SU-DHL-6 (cell line): ENCODE results near the gene CACNA1B.

Source experiments
- EZH2phosphoT487 ChIP-seq: fragments of 200-600 bp; sonication (generic), shearing (Covaris generic); conservative IDR thresholded peaks from 2 replicates; pipeline ENCODE4 v1.6.1; 2018; ENCODE audit warnings: mild to moderate bottlenecking, antibody characterized with exemption, low read length, moderate library complexity, mixed read lengths
- TF ChIP-seq, protein P1 (sequence below): fragments of 200-600 bp; sonication (generic); IDR thresholded peaks from one replicate; pipeline ENCODE4 v1.5.1; 2017; ENCODE audit warnings: antibody characterized with exemption, mild to moderate bottlenecking, low read length, moderate library complexity; ENCODE audit not compliant: insufficient read depth, poor library complexity, severe bottlenecking

DNA sequence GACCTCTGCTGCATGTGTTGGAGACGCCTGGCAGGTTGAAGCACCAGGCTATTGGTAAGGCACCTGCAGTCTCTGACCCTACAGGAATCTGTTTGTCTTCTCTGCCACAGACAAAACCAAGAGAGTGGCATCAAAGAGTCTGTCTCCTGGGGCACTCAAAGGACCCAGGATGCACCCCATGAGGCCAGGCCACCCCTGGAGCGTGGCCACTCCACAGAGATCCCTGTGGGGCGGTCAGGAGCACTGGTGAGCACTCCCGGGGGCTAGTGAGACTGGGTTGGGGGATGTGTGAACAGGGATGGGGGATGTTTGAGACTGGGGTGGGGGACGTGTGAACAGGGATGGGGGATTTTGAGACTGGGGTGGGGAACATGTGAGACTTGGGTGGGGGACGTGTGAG is 240.3 kb downstream of the CACNA1B start:
- no peak for TF ChIP-seq EZH2phosphoT487
- TF ChIP-seq, protein P1, sequence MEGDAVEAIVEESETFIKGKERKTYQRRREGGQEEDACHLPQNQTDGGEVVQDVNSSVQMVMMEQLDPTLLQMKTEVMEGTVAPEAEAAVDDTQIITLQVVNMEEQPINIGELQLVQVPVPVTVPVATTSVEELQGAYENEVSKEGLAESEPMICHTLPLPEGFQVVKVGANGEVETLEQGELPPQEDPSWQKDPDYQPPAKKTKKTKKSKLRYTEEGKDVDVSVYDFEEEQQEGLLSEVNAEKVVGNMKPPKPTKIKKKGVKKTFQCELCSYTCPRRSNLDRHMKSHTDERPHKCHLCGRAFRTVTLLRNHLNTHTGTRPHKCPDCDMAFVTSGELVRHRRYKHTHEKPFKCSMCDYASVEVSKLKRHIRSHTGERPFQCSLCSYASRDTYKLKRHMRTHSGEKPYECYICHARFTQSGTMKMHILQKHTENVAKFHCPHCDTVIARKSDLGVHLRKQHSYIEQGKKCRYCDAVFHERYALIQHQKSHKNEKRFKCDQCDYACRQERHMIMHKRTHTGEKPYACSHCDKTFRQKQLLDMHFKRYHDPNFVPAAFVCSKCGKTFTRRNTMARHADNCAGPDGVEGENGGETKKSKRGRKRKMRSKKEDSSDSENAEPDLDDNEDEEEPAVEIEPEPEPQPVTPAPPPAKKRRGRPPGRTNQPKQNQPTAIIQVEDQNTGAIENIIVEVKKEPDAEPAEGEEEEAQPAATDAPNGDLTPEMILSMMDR, result no peak
